GM18505 (cell line): Measurements from ENCODE around the gene CELF1.

Experiments
- ATAC-seq: cut with Tn5 transposase; IDR thresholded peaks from one replicate; pipeline ENCODE4 v1.9.1; 2021; ENCODE audit not compliant: unreplicated experiment
- POLR2A ChIP-seq: IDR thresholded peaks from 4 replicates; pipeline ENCODE4 v1.6.1; 2011; ENCODE audit warnings: borderline replicate concordance; ENCODE audit not compliant: insufficient read depth, insufficient read length; ENCODE audit errors: extremely low read depth

CELF1 gene

DNA sequence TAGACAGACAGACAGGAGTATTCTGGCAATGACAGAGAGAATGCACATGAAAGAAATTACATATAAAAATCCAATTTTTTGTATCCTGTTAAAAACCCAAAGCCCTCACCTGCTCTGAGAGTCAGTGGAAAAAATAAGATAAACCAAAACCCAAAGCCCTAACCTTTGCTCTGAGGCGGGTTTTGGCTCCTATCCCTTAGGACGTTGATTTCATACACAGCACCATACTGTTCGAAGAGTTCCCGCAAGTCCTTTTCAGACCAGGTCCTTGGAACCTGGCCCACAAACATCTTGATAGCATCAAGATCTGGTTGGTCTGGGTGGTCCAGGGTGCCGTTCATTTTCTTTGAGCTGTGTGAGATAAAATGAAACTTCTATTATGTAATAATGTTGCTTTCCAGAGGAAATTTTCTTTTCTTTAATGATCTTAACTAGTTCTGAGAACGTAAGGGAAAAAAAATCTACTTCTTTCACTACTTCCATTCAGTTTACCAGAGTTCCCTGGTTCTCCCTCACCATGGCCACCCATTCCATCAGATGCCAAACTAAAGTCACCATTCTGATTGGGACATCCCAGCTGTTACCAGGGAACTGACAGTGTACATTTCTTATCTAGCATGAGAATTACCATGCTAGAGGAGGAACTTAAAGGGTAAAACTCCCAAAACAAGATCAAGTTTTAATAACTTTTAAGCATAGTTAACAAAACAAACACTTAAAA is 64.1 kb downstream of the CELF1 start:
- ATAC-seq: no peak
- TF ChIP-seq POLR2A: no peak

DNA sequence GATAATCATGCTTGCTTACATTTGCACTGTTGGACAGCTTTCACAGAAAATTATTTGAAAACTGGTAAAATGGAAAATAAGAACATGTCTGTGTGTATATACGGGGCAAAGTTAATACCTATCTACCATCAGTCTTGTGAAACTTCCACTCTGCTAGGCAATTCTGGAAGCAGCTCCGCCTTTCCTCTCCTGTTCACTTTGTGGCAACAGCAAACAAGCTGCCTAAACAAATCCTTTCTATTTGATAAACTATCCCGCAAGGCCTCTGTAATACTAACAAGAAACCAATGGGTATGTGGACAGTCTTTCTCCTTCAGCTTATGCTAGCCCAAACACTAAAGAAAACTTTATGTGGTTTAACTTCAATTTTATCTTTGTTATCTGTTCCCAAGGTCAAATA is 64.8 kb downstream of the CELF1 start:
- no peak for ATAC-seq
- TF ChIP-seq POLR2A: no peak

DNA sequence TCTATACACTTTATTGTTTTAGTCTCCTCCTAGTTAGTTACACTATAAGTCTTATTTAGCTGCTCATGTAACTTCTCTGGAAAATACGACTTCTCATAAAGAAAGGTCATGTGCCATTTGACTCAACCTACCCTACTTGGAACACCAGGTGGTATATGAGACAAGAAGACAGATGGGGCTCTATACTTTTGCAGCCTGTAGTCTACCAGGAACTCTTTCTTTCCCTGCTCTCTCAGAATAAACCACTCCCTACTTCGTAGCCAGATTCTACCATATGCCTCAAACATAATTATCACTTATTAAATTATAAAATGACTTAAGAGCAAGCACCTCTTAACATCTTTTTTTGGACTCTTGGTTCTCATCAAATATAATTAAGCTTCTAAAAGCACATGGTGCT is 65.5 kb downstream of the CELF1 start:
- no peak for TF ChIP-seq POLR2A
- ATAC-seq: no peak

DNA sequence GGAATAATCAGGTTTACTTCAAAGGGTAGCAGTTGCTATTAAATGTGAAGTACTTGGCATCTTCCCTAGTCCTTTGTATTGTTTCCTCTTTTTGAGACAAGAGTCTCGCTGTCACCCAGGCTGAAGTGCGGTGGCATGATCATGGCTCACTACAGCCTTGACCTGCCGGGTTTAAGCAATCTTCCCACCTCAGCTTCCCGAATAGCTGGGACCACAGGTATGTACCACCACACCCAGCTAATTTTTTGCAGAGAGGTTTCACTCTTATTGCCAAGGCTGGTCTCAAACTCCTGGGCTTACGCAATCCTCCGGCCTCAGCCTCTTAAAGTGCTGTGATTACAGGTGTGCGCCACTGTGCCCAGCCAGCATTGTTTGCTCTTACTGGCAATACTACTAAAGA is 67.8 kb downstream of the CELF1 start:
- TF ChIP-seq POLR2A: no peak
- no peak for ATAC-seq

DNA sequence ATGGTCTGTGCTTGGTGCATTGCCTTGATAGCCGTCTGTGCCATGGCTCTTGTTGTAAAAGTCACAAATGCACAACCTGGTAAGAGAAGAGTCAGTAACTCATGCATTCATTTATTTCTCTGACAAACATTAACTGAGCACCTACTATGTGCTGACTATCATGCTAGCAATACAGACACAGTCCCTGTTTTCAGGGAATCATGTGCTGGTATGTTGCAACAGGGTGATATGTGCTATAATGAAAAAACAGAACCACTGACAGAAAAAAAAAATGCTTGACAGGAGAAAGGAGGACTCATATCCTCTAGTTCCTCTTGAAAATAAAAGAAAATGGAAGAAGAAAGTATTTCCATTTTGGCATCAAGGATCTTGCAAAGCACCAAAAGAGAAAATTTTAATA is 69.5 kb downstream of the CELF1 start:
- no peak for ATAC-seq
- TF ChIP-seq POLR2A: no peak

DNA sequence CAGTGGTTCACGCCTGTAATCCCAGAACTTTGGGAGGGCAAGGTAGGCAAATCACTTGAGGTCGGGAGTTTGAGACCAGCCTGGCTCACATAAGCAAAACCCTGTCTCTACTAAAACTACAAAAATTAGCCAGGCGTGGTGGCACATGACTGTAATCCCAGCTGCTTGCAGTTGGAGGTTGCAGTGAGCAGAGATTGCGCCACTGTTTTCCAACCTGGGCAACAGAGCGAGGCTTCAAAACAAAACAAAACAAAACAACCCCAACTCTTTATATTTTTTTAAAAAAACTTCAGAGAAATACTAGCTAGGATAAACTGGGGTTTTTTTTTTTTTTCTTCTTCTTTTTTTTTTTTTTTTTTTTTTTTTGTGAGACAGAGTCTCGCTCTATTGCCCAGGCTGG is 72.2 kb downstream of the CELF1 start:
- TF ChIP-seq POLR2A: no peak
- no peak for ATAC-seq

DNA sequence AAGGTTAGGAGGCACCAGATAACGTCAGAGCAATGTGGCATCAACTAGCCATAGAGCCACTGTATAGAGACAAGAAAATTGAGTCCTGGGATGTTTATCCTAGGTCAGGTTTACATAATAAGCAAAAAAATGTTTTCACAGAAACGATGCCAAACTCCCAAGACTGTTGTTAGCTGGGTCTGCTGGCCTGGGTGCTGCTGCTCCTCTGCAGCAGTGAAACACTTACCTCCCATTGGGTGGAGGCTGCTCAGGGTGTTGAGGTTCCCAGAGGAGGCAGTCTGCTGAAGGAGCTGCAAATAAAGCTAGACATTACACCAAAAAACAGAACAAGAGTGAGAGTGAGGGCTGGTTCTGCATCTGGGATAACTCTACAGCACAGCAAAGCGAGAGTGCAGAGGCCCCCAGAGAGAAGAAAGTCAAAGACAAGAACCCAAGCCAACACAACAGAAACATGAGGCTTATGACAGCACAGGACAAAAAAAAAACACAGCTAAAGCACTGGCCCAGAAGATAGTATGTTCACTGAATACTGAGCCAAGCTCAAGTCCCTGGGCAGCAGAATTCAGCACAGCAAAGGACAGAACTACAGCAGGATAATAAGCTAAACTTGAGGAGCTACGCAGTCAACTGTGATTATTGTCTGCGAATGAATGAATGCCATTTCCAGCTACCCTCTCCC is 74.1 kb downstream of the CELF1 start:
- no peak for TF ChIP-seq POLR2A
- no peak for ATAC-seq

DNA sequence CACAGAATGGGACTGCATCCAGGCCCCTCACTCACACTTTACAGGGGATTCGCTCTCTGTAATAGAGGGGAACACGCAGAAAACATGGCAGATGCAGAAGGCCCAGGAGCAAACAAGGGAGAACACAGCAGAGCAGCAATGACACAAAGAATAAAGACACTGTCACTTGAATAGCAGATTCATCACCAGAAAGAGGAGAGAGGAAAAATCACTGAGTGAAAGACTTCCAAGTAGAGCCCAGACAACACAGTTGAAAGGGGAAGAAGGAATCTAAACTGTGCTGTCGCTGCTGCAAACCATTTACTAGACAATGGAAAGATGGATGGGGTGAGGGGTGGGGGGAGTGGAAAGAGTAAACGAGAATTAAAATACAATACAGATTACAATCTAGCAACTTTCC is 75.2 kb downstream of the CELF1 start:
- ATAC-seq: no peak
- no peak for TF ChIP-seq POLR2A

DNA sequence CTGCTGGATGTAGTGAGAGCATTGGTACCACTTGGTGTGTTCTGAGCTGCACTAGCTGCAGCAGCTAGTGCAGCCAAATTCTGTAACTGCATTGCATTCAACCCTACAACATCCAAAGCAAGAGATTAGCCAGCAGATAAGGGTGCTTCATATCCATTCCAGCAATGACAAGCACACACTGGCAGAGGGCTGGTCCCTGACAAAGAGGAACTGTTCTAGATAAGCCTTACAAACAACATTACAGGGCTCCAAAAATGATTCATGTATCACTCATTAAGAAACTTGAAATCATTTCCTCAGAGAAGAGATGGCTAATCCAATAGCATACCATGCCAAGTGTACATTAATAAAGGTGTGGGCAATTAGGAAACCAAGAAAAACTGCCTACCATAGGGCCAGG is 75.6 kb downstream of the CELF1 start:
- TF ChIP-seq POLR2A: no peak
- no peak for ATAC-seq

DNA sequence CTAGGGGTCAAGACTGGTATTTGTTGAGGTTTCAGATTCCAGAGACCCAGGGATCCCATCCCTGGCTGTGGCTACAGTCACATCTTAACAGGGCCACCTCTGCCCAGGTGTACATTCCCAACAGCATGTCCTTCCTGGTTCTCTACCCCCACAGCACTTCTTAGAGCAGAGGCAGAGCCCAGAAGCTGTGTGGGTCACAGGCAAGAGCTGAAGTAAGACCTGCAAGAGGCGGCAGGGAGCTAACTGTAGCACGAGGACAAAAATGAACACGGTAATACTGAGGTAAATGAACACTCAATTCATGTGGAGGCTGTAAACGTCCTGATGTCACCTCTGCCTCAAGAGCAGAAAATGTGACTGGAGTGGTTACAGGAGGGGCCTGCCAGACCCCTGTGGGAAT is 82.3 kb downstream of the CELF1 start:
- no peak for ATAC-seq
- no peak for TF ChIP-seq POLR2A

DNA sequence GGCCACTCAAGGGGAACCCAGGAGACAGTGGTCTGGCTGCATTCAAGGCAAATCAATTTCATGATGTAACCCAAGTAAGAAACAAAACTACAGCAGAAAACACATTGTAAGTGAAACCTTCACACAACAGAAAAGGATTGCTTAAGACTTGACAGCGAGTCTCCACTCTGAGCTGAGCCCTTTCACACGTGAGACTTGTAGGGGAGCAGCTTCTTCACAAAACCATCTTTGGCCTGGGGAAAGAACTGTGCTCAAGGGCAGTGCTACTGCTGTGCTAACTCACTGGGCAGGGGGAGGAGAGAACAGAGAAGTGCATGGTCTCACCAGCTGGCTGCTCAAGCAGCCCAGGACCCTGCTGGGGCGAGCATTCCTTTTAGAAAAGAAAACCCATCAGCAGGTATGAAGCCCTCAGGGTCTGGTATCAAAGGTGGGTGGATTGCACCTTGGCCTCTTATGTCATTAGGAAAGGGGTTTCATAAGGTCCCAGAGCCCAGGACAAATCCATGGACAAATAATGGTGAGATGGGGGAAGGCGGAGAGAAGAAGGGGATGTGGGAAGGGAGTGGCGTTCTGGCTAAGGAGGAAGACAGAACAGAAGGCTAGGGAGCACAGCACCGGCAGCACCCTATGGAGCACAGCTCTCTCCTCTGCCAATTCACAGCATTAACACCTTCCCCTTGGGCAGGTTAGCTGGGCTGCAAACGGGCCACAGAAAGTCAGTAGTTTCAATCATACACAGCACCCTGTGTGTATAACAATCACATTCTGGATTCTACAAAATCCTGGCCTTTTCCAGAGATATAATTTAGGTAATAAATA is 83.4 kb downstream of the CELF1 start:
- TF ChIP-seq POLR2A: no peak
- ATAC-seq: no peak

DNA sequence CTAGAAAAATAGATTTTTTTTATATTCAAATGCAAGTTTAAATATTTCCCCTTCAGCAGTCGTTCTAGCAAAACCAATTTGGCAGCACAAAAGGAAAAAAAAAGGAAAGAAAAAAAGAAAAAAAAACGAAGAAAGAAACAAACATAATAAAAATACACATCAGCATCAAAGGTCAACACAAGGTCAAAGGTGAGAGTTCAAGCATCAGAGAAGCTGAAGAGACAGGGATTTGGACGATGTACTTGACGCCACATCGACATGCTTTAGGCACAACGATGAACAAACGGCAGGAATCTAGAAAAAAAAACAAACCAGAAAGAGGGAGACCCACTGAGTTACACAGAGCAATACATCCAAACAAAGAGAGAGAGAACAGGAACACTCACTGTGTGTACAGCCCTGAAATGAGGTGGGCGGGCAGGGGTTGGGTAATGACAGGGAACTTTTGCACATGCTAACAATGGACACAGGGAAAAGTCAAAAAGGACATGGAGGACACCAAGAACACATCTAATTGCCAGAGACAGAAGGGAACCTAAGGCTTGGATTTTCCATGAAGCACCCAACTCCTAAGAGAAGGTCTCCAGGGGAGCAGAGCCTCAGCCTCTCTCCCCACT is 84.2 kb downstream of the CELF1 start:
- TF ChIP-seq POLR2A: no peak
- ATAC-seq: no peak

DNA sequence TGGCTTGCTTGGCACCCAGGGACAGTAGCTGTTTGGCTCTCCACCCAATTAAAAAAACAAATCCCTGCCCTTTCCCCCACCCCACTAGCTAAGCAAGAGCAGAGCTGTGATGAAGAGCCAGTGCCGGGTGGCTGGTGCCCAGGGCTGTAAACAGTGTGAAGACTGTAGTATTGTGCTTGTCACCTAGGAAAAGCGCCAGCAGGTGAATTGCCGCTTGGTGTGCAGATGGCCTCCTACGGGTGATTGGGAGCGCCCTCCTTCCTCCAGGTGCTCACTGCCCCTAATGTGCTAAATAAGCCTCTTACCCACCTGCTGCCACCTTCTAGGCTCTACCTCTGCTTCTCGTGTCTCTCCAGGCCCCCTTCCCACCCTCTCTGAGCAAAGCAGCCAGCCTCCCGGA is 85.6 kb downstream of the CELF1 start:
- TF ChIP-seq POLR2A: no peak
- ATAC-seq: no peak

DNA sequence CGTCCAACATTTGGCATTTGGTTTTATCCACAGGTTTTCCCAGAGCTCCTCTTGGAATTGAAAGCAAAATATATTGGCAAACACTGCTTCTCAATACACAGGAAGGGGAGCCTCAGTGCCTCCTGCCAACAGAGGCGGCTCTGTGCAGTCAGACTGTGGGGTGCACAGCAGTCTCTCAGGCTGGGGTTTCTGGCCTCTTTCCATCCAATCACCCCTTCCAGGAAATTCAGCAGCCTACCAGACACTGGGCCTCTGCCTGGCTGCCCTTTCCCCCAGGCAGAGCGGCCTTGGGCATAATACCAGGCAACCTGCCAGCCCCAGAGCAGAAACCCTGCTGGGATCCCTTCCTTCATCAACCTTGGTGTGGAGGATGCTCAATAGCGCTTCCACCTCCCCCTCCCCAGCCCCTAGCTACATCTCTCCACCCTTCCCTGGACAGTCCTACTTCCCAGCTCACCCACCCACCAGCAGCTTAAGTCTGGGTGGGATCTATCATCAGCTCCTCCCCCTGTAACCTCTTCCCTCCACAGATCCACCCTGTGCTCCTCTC is 86.2 kb downstream of the CELF1 start:
- no peak for TF ChIP-seq POLR2A
- no peak for ATAC-seq

DNA sequence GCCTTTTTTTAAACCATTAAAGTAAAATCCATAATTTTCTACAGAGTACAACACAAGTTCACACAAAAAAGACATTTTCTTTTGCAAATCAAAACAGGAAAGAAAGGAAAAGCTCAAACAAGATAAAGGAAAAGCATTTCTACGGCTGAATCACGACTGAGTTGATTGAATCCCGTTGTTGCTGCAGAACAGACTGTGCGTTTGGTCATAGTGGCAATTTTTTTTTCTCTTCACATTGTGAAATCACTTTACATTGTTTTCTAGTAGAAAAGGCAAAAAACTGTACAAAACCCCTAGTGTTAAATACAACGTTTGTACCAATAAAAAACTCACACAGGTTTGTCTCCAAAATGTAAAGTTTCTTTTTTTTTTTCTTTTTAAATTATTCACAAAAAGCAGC is 86.7 kb downstream of the CELF1 start:
- no peak for ATAC-seq
- TF ChIP-seq POLR2A: no peak
